Suppressor macrophage treated with lipopolysaccharide for 1 hour (primary cell): Measurements from ENCODE around the gene ZNF610.
"Not testable (repeated sequence)": the region's sequence is repeated elsewhere in the genome, so short reads cannot be mapped to it uniquely, and the experiment has no call there.

Experiments
- DNase-seq, 3 donors: peaks; one replicate each; pipeline ENCODE4 v3.0.0-alpha.2; 2020 to 2022

Gene ZNF610

GRCh38 chr19:52336117-52336790 is at the start of gene ZNF610:
TSS of gene ZNF610 (plus strand) at chr19:52336243. CDS start at chr19:52349173, 12,930 bp downstream.
- peak; percentile 95 to 97 (median 96) for DNase-seq

- DNase-seq: no peak
Observed at GRCh38 chr19:52286256-52286655, 49.8 kb upstream of the ZNF610 start.

- no peak for DNase-seq
Observed at GRCh38 chr19:52291781-52292180, 44.3 kb upstream of the ZNF610 start.

- DNase-seq: not testable (repeated sequence)
Observed at GRCh38 chr19:52292946-52293345, 43.1 kb upstream of the ZNF610 start.

GRCh38 chr19:52296400-52296772 is 39.7 kb upstream of the ZNF610 start:
- DNase-seq: no peak

GRCh38 chr19:52296773-52297600 is 39.1 kb upstream of the ZNF610 start, which contains the start of gene ZNF480:
TSS of gene ZNF480 (plus strand) at chr19:52297169. CDS start at chr19:52300413, 3,244 bp downstream.
- peak; percentile 66 to 84 (median 82) for DNase-seq

GRCh38 chr19:52297601-52298364 is 38.3 kb upstream of the ZNF610 start:
- peak in 2 of 3 donors; percentile 3 to 24 for DNase-seq

- peak in 1 of 3 donors; percentile 27 for DNase-seq
Observed at GRCh38 chr19:52307275-52307674, 28.8 kb upstream of the ZNF610 start.

- DNase-seq: no peak
Observed at GRCh38 chr19:52322429-52322828, 13.6 kb upstream of the ZNF610 start.

- peak in 1 of 3 donors; percentile 12 for DNase-seq
Observed at GRCh38 chr19:52331757-52332156, 4.3 kb upstream of the ZNF610 start.

- DNase-seq: no peak
Observed at GRCh38 chr19:52335768-52336116, 301 bp upstream of the ZNF610 start.

- DNase-seq: peak in 1 of 3 donors; percentile 7
Observed at GRCh38 chr19:52336791-52337381, 843 bp downstream of the ZNF610 start.

- not testable (repeated sequence) for DNase-seq
Observed at GRCh38 chr19:52339022-52339421, 3.0 kb downstream of the ZNF610 start.

GRCh38 chr19:52343548-52343947 is 7.5 kb downstream of the ZNF610 start:
- DNase-seq: peak; percentile 45 to 49 (median 47)

- no peak for DNase-seq
Observed at GRCh38 chr19:52345162-52345561, 9.1 kb downstream of the ZNF610 start.

- no peak for DNase-seq
Observed at GRCh38 chr19:52351512-52351911, 15.5 kb downstream of the ZNF610 start.

- no peak for DNase-seq
Observed at GRCh38 chr19:52366414-52366824, 30.4 kb downstream of the ZNF610 start.

- peak; percentile 93 to 97 (median 96) for DNase-seq
Observed at GRCh38 chr19:52369559-52370340, 33.7 kb downstream of the ZNF610 start, which contains the start of gene ZNF880. TSS of gene ZNF880 (plus strand) at chr19:52369923. CDS start at chr19:52369966, 43 bp downstream.

GRCh38 chr19:52370341-52370710 is 34.3 kb downstream of the ZNF610 start:
- no peak for DNase-seq

- DNase-seq: no peak
Observed at GRCh38 chr19:52391135-52391534, 55.1 kb downstream of the ZNF610 start.

- DNase-seq: peak; percentile 95 to 98 (median 97)
Observed at GRCh38 chr19:52397310-52398080, 61.5 kb downstream of the ZNF610 start, which contains the start of gene ZNF528. TSS of gene ZNF528 (plus strand) at chr19:52397849. CDS start at chr19:52402014, 4,165 bp downstream.
